Activated CD8-positive, alpha-beta memory T cell treated with anti-CD3 and anti-CD28 coated beads, Interleukin-2, amount 50 U/mL, for 4 hours (primary cell): ENCODE results near the gene TGDS.
"Not testable (repeated sequence)": the region's sequence is repeated elsewhere in the genome, so short reads cannot be mapped to it uniquely, and the experiment has no call there.

Source experiments
- DNase-seq: peaks from one replicate; pipeline ENCODE4 v3.0.0-alpha.2; 2020

Gene TGDS

GRCh38 chr13:94595950-94596574 lies at the start of gene TGDS:
Gene TGDS, minus strand, starts transcription at chr13:94596152. Its CDS starts 16 bp downstream, at chr13:94596136.
- peak; percentile 85 for DNase-seq

- no peak for DNase-seq
Measured at GRCh38 chr13:94641409-94641941, 45.5 kb upstream of the TGDS start.

GRCh38 chr13:94640721-94641120 lies 44.8 kb upstream of the TGDS start:
- no peak for DNase-seq

- DNase-seq, result not testable (repeated sequence)
Measured at GRCh38 chr13:94637677-94638076, 41.7 kb upstream of the TGDS start.

GRCh38 chr13:94636942-94637578 lies 41.1 kb upstream of the TGDS start:
- DNase-seq, result no peak

GRCh38 chr13:94636096-94636495 lies 40.1 kb upstream of the TGDS start:
- not testable (repeated sequence) for DNase-seq

GRCh38 chr13:94632226-94632980 lies 36.5 kb upstream of the TGDS start:
- no peak for DNase-seq

- no peak for DNase-seq
Measured at GRCh38 chr13:94630858-94631257, 34.9 kb upstream of the TGDS start.

- no peak for DNase-seq
Measured at GRCh38 chr13:94623316-94623715, 27.4 kb upstream of the TGDS start.

GRCh38 chr13:94622344-94622743 lies 26.4 kb upstream of the TGDS start:
- no peak for DNase-seq

GRCh38 chr13:94620286-94620896 lies 24.4 kb upstream of the TGDS start:
- DNase-seq, result no peak

- DNase-seq, result no peak
Measured at GRCh38 chr13:94617389-94618000, 21.5 kb upstream of the TGDS start.

GRCh38 chr13:94613051-94613450 lies 17.1 kb upstream of the TGDS start:
- no peak for DNase-seq

- no peak for DNase-seq
Measured at GRCh38 chr13:94612050-94612449, 16.1 kb upstream of the TGDS start.

- no peak for DNase-seq
Measured at GRCh38 chr13:94610475-94610874, 14.5 kb upstream of the TGDS start.

- no peak for DNase-seq
Measured at GRCh38 chr13:94609196-94609595, 13.2 kb upstream of the TGDS start.

GRCh38 chr13:94608586-94608985 lies 12.6 kb upstream of the TGDS start:
- no peak for DNase-seq

- DNase-seq, result no peak
Measured at GRCh38 chr13:94607939-94608338, 12.0 kb upstream of the TGDS start.

- DNase-seq, result no peak
Measured at GRCh38 chr13:94607056-94607455, 11.1 kb upstream of the TGDS start.

GRCh38 chr13:94602467-94602866 lies 6.5 kb upstream of the TGDS start:
- no peak for DNase-seq

- peak; percentile 88 for DNase-seq
Measured at GRCh38 chr13:94601446-94602431, 5.8 kb upstream of the TGDS start, which contains the start of gene GPR180. Gene GPR180, plus strand, starts transcription at chr13:94601857. Its CDS starts 71 bp downstream, at chr13:94601928.
